ENCODE measurements around the gene H1-8. TPM values are rescaled to one million over a fixed set of nuclear protein-coding genes. Genes with fewer than 3 reads are reported as not detected.

Gene H1-8
- total RNA-seq, 4 donors from 2014 or later: not detected

DNA sequence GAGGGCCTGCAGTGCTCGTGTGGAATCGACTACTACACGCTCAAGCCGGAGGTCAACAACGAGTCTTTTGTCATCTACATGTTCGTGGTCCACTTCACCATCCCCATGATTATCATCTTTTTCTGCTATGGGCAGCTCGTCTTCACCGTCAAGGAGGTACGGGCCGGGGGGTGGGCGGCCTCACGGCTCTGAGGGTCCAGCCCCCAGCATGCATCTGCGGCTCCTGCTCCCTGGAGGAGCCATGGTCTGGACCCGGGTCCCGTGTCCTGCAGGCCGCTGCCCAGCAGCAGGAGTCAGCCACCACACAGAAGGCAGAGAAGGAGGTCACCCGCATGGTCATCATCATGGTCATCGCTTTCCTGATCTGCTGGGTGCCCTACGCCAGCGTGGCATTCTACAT lies 10.7 kb upstream of the H1-8 start:
- no peak for DNase-seq
- Histone ChIP-seq H3K27me3 (no peaks in the 10 kb centered on the region), H3K4me1 (no peaks in the 10 kb centered on the region), H3K4me3 (no peak overlapping the region), H3K36me3 (no peaks in the 10 kb centered on the region), H3K9me3 (no peaks in the 10 kb centered on the region), H3K27ac (no peak overlapping the region)
- TF ChIP-seq POLR2A (IDR thresholded peaks at IDR 0.05): no peak
- TF ChIP-seq, protein P1, sequence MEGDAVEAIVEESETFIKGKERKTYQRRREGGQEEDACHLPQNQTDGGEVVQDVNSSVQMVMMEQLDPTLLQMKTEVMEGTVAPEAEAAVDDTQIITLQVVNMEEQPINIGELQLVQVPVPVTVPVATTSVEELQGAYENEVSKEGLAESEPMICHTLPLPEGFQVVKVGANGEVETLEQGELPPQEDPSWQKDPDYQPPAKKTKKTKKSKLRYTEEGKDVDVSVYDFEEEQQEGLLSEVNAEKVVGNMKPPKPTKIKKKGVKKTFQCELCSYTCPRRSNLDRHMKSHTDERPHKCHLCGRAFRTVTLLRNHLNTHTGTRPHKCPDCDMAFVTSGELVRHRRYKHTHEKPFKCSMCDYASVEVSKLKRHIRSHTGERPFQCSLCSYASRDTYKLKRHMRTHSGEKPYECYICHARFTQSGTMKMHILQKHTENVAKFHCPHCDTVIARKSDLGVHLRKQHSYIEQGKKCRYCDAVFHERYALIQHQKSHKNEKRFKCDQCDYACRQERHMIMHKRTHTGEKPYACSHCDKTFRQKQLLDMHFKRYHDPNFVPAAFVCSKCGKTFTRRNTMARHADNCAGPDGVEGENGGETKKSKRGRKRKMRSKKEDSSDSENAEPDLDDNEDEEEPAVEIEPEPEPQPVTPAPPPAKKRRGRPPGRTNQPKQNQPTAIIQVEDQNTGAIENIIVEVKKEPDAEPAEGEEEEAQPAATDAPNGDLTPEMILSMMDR (IDR thresholded peaks at IDR 0.05): no peak

DNA sequence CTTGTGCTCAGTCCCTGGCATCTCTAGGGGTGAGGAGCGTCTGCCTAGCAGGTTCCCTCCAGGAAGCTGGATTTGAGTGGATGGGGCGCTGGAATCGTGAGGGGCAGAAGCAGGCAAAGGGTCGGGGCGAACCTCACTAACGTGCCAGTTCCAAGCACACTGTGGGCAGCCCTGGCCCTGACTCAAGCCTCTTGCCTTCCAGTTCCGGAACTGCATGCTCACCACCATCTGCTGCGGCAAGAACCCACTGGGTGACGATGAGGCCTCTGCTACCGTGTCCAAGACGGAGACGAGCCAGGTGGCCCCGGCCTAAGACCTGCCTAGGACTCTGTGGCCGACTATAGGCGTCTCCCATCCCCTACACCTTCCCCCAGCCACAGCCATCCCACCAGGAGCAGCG lies 9.6 kb upstream of the H1-8 start:
- no peaks in the 10 kb centered on the region for H3K36me3 ChIP-seq

DNA sequence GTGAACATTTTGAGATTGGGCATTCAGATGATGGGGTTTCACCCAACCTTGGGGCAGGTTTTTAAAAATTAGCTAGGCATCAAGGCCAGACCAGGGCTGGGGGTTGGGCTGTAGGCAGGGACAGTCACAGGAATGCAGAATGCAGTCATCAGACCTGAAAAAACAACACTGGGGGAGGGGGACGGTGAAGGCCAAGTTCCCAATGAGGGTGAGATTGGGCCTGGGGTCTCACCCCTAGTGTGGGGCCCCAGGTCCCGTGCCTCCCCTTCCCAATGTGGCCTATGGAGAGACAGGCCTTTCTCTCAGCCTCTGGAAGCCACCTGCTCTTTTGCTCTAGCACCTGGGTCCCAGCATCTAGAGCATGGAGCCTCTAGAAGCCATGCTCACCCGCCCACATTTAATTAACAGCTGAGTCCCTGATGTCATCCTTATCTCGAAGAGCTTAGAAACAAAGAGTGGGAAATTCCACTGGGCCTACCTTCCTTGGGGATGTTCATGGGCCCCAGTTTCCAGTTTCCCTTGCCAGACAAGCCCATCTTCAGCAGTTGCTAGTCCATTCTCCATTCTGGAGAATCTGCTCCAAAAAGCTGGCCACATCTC lies 8.4 kb upstream of the H1-8 start:
- no peaks in the 10 kb centered on the region for H3K27me3 ChIP-seq
- H3K36me3 ChIP-seq: no peaks in the 10 kb centered on the region
- H3K4me3 ChIP-seq: no peak overlapping the region
- TF ChIP-seq POLR2A (IDR thresholded peaks at IDR 0.05): no peak
- TF ChIP-seq, protein P1 (IDR thresholded peaks at IDR 0.05): no peak
- no peak overlapping the region for H3K27ac ChIP-seq
- DNase-seq: no peak
- H3K4me1 ChIP-seq: no peaks in the 10 kb centered on the region
- H3K9me3 ChIP-seq: no peaks in the 10 kb centered on the region

More for the DNA sequence above, 9.6 kb upstream of the H1-8 start:
- no peak for DNase-seq
- Histone ChIP-seq H3K9me3 (no peaks in the 10 kb centered on the region), H3K4me1 (no peaks in the 10 kb centered on the region), H3K27me3 (no peaks in the 10 kb centered on the region), H3K27ac (no peak overlapping the region), H3K4me3 (no peak overlapping the region)
- TF ChIP-seq, protein P1 (IDR thresholded peaks at IDR 0.05): no peak
- TF ChIP-seq POLR2A (IDR thresholded peaks at IDR 0.05): no peak

DNA sequence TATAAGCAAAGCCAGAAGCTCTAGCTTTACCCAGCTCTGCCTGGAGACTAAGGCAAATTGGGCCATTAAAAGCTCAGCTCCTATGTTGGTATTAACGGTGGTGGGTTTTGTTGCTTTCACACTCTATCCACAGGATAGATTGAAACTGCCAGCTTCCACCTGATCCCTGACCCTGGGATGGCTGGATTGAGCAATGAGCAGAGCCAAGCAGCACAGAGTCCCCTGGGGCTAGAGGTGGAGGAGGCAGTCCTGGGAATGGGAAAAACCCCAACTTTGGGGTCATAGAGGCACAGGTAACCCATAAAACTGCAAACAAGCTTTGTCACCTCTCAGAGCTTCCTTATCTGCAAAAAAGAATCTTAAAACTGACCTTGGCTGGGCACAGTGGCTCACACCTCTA lies 7.9 kb upstream of the H1-8 start:
- Histone ChIP-seq H3K4me3 (no peak overlapping the region), H3K36me3 (no peaks in the 10 kb centered on the region), H3K4me1 (no peaks in the 10 kb centered on the region), H3K27me3 (no peaks in the 10 kb centered on the region), H3K27ac (no peak overlapping the region), H3K9me3 (no peaks in the 10 kb centered on the region)
- DNase-seq: no peak
- TF ChIP-seq, protein P1 (IDR thresholded peaks at IDR 0.05): no peak
- no peak for TF ChIP-seq POLR2A (IDR thresholded peaks at IDR 0.05)

DNA sequence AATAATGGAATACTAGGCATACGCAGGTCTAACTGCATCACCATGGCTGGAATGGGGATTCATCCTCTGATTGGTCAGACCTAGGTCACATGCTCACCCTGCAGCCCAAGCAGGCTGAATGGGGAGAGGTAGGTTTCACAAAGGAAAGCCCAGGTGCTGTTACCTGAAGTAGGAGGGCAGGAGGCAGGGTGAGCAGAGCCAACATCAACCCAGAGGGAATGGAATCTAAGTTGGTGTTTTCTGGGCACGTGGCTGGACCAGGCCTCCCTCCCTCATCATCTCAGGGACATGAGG lies 6.7 kb upstream of the H1-8 start:
- TF ChIP-seq POLR2A (IDR thresholded peaks at IDR 0.05): no peak
- TF ChIP-seq, protein P1 (IDR thresholded peaks at IDR 0.05): no peak
- Histone ChIP-seq H3K27ac (no peak overlapping the region), H3K36me3 (no peaks in the 10 kb centered on the region), H3K4me1 (no peaks in the 10 kb centered on the region), H3K4me3 (no peak overlapping the region), H3K9me3 (no peaks in the 10 kb centered on the region), H3K27me3 (no peaks in the 10 kb centered on the region)
- no peak for DNase-seq

DNA sequence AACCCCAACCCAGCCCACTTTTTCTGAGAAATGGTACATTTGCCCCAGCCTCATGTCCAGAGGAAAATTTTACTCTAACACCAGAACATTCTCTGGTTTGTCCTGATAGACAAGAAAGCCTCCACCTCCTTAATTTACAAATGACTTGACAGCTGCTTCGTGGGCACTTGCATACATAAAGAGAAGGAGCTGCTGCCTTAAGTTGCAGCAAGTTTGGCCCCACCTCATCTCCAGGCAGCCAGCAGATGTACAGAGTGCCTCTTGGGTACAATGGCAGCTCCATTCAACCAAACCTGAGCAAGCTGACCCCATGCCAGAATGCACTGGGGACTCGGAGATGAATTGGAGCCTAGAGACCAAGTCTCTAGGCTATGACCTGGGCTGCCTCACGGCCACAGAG lies 6.2 kb upstream of the H1-8 start:
- no peaks in the 10 kb centered on the region for H3K4me1 ChIP-seq
- no peaks in the 10 kb centered on the region for H3K9me3 ChIP-seq
- TF ChIP-seq, protein P1 (IDR thresholded peaks at IDR 0.05): no peak
- TF ChIP-seq POLR2A (IDR thresholded peaks at IDR 0.05): no peak
- H3K27me3 ChIP-seq: no peaks in the 10 kb centered on the region
- H3K27ac ChIP-seq: no peak overlapping the region
- H3K4me3 ChIP-seq: no peak overlapping the region
- H3K36me3 ChIP-seq: no peaks in the 10 kb centered on the region
- DNase-seq: no peak
